Mucosa of descending colon (tissue), 3 donors: ENCODE data around the gene INSIG1. TPM values are rescaled to one million over a fixed set of nuclear protein-coding genes. Genes with fewer than 3 reads are reported as not detected.

ENCODE experiments used
- ATAC-seq: fragments of 200-7000 bp; cut with Tn5 transposase; one replicate; pipeline ENCODE4 v1.9.1; 2020; ENCODE audit warnings: mild to moderate bottlenecking, moderate library complexity
- DNase-seq, 3 donors: peaks; one replicate each; pipeline ENCODE4 v3.0.0-alpha.2; 2020
- H3K36me3 ChIP-seq: fragments of 200-600 bp; one replicate; pipeline ENCODE4 v1.8.0; 2021; ENCODE audit warnings: low read depth, mild to moderate bottlenecking
- H3K4me1 ChIP-seq: fragments of 200-600 bp; one replicate; pipeline ENCODE4 v1.8.0; 2021; ENCODE audit warnings: low read depth, mild to moderate bottlenecking
- H3K4me3 ChIP-seq: fragments of 200-600 bp; one replicate; pipeline ENCODE4 v1.8.0; 2021; ENCODE audit warnings: mild to moderate bottlenecking
- H3K9me3 ChIP-seq: fragments of 200-600 bp; one replicate; pipeline ENCODE4 v1.8.0; 2021; ENCODE audit warnings: mild to moderate bottlenecking
- intact Hi-C, 2 donors: fragments of 100-400 bp; cut with DNase I in 1 of 2; cut with micrococcal nuclease in 1 of 2; formaldehyde crosslinking; loops; one replicate each; pipeline versions ENCODE4 v1.11.0 to v1.11.1; 2022; cut with DNase I, micrococcal nuclease
- total RNA-seq, 3 donors: library from RNA; stranded (reverse); fragmentation: NEBNext Ultra II Directional in 2 of 3; extraction: Animal tissue kit (Norgen Biotek cat#: 25700) in 2 of 3; gene quantifications; one replicate each; pipeline versions ENCODE4 v1.2.1 to v1.2.4, GENCODE V29; 2021 to 2023
- TF ChIP-seq, protein P1 (sequence below): fragments of 200-600 bp; IDR thresholded peaks from one replicate; pipeline ENCODE4 v1.8.0; 2022; ENCODE audit warnings: antibody characterized with exemption, mild to moderate bottlenecking
- donor health status: DM: no; HTN: no; CAD: no; lungs with moderate emphysema.
- donor health status: DM: no; HTN: no; CAD: no.
- donor health status: DM: no; HTN: yes; CAD: no.

INSIG1 gene
- total RNA-seq, 3 donors from 2014 or later = 40.1 to 85.1 (median 83.2) TPM

DNA sequence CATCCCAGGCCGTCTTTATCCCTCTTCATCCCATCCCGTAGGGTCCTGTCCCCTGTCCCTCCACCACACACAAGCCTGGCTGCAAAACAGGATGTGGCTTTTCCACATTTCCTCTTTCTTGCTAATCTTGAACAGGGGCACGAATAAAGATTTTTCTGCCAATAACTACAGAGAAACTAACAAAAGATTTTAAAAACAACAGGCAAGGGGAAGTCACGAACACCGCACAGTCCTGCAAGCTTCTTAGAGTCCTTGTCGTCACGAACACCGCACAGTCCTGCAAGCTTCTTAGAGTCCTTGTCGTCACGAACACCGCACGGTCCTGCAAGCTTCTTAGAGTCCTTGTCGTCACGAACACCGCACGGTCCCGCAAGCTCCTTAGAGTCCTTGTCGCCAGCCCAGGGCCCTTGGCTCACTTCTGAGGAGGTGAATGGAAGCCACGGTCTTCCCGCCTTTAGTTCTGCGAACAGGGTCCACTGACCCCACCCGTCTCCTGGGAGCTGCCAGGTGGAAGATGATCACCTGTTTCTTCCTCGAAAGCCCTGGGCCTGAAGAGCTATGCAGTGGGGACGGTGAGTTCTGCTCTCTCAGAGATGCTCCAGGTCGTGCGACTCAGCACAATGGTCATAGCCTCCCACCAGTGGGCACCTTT is 10.3 kb upstream of the INSIG1 start:
- TF ChIP-seq, protein P1, sequence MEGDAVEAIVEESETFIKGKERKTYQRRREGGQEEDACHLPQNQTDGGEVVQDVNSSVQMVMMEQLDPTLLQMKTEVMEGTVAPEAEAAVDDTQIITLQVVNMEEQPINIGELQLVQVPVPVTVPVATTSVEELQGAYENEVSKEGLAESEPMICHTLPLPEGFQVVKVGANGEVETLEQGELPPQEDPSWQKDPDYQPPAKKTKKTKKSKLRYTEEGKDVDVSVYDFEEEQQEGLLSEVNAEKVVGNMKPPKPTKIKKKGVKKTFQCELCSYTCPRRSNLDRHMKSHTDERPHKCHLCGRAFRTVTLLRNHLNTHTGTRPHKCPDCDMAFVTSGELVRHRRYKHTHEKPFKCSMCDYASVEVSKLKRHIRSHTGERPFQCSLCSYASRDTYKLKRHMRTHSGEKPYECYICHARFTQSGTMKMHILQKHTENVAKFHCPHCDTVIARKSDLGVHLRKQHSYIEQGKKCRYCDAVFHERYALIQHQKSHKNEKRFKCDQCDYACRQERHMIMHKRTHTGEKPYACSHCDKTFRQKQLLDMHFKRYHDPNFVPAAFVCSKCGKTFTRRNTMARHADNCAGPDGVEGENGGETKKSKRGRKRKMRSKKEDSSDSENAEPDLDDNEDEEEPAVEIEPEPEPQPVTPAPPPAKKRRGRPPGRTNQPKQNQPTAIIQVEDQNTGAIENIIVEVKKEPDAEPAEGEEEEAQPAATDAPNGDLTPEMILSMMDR = no peak
- no peak for ATAC-seq
- no peak for DNase-seq
- Histone ChIP-seq H3K4me3 (no peak overlapping the region), H3K36me3 (no peaks in the 10 kb centered on the region), H3K4me1 (no peaks in the 10 kb centered on the region), H3K9me3 (no peaks in the 10 kb centered on the region)
- intact Hi-C loops = no loop called here

DNA sequence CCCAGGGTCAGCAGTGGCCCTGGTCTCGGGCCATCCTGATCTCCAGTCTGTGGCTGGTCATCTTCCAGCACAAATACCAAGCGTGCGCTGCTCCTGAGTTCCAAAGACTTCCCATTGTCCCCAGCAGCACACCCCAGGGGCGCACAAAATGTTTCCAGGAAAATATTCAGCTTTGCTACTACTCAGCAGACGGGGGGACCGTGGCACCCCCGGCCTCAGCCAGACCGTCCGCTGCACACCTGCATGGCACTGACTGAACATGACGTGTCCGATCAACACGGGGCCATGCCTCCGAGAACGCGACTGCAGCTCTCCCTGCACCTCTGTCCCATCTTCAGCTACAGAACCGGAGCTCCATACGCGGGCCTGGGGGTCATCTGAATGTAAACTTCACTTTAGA is 9.6 kb upstream of the INSIG1 start:
- TF ChIP-seq, protein P1 = no peak
- DNase-seq = no peak
- H3K4me1 ChIP-seq = no peaks in the 10 kb centered on the region
- H3K4me3 ChIP-seq = no peak overlapping the region
- H3K9me3 ChIP-seq = no peaks in the 10 kb centered on the region
- H3K36me3 ChIP-seq = no peaks in the 10 kb centered on the region
- no peak for ATAC-seq
- intact Hi-C loops = no loop called here

DNA sequence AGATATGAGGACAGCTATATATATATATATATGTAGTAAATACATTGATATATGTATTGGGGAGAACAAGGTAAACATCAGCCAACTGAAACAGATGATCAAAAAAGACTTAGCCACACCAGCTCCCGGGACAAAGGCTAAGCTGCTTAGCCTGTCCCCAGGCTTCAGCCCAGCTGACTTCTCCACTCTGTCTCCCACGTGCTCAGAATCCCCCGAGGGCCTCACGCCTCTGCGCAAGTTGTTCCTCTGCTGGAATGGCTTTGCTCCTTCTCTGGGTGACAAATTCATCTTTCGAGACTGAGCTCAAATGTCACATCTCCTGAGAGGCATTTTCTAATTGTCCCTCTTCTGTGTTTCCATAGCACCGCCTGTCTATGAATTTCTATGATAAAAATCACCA is 8.6 kb upstream of the INSIG1 start:
- no peak overlapping the region for H3K4me3 ChIP-seq
- no peaks in the 10 kb centered on the region for H3K36me3 ChIP-seq
- H3K9me3 ChIP-seq = no peaks in the 10 kb centered on the region
- ATAC-seq (no peak), DNase-seq (no peak)
- TF ChIP-seq, protein P1 = no peak
- H3K4me1 ChIP-seq = no peaks in the 10 kb centered on the region
- intact Hi-C loops = no loop called here

DNA sequence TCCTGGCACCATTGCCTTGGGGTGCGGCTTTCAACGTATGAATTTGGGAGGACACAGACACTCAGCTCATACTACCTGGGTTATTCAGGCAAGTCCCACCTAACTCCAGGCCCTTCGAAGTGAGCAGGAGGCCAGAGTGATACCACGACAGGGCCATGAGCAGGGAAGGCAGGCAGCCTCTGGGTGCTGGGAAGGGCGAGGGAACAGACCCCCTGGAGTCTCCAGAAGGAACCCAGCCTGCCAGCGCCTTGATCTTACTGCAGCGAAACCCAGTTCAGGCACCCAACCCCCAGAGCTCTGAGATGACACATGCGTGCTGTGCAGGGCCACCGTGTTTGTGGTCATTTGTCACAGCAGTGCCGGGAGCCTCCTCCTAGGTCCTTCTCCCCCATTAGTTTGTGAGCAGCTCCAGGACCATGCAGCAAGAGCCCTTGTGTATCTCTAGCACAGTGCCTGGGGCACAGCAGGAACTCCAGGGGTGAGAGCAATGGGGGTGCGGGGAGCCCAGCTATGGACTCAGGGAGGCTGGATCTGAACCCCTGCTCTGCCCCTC is 7.7 kb upstream of the INSIG1 start:
- intact Hi-C loops = no loop called here
- DNase-seq (no peak), ATAC-seq (no peak)
- Histone ChIP-seq H3K9me3 (no peaks in the 10 kb centered on the region), H3K4me1 (no peaks in the 10 kb centered on the region), H3K4me3 (no peak overlapping the region), H3K36me3 (no peaks in the 10 kb centered on the region)
- TF ChIP-seq, protein P1 = no peak

DNA sequence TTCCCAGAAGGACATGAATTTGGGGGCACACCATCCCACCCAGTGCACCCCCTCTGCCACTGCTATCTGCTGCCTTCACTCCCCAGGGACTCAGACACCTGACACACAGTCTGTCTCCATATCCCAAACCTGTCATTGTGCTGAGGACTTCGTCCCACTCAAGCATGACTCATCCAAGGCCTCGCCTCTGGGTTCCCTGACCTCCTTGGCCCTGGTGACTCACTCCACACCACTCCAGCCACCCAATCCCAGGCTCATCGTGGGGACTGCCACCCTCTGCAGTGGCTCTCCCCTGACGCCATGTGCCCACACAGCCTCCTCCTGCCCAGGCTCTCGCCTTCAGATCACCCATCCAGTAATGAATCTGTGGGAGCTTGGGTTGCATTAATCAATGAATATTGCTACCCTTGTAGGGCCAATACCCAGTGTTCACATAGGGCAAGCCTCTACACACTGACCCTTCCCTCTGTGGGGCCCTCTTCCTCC is 6.6 kb upstream of the INSIG1 start:
- intact Hi-C loops = no loop called here

More for the DNA sequence above, 6.6 kb upstream of the INSIG1 start:
- DNase-seq (peak in 2 of 3 donors; percentile 22 to 47), ATAC-seq (peak; percentile 95)
- no peaks in the 10 kb centered on the region for H3K4me1 ChIP-seq
- H3K9me3 ChIP-seq = no peaks in the 10 kb centered on the region
- TF ChIP-seq, protein P1 = no peak
- no peak overlapping the region for H3K4me3 ChIP-seq
- no peaks in the 10 kb centered on the region for H3K36me3 ChIP-seq
